ENCODE results near the gene SETD1A.

SETD1A gene

GRCh38 chr16:30982548-30983288 is 25.2 kb downstream of the SETD1A start:
- no peak for DNase-seq

GRCh38 chr16:30983289-30983889 is 25.8 kb downstream of the SETD1A start:
- DNase-seq = no peak

GRCh38 chr16:30983898-30984610 is 26.5 kb downstream of the SETD1A start:
- no peak for DNase-seq

- peak; percentile 64 for DNase-seq
These were observed 27.3 kb downstream of the SETD1A start, which contains the start of gene HSD3B7 for GRCh38 chr16:30984669-30985400. Gene HSD3B7, plus strand, starts transcription at chr16:30985207. Its CDS starts 452 bp downstream, at chr16:30985659.

- no peak for DNase-seq
These were observed 28.0 kb downstream of the SETD1A start for GRCh38 chr16:30985401-30986128.

GRCh38 chr16:30986129-30986991 is 28.8 kb downstream of the SETD1A start:
- DNase-seq = no peak

GRCh38 chr16:30987581-30988190 is 30.1 kb downstream of the SETD1A start:
- no peak for DNase-seq

GRCh38 chr16:30989469-30990047 is 32.0 kb downstream of the SETD1A start:
- no peak for DNase-seq

GRCh38 chr16:30990105-30990504 is 32.6 kb downstream of the SETD1A start:
- DNase-seq = no peak

GRCh38 chr16:30991052-30991451 is 33.5 kb downstream of the SETD1A start:
- DNase-seq = no peak

- DNase-seq = no peak
These were observed 34.8 kb downstream of the SETD1A start for GRCh38 chr16:30992276-30992780.

- no peak for DNase-seq
These were observed 35.6 kb downstream of the SETD1A start for GRCh38 chr16:30992931-30993816.

- no peak for DNase-seq
These were observed 38.4 kb downstream of the SETD1A start for GRCh38 chr16:30995927-30996323.

- DNase-seq = no peak
These were observed 38.9 kb downstream of the SETD1A start for GRCh38 chr16:30996324-30996984.

- peak; percentile 39 for DNase-seq
These were observed 39.6 kb downstream of the SETD1A start for GRCh38 chr16:30996985-30997724.

- no peak for DNase-seq
These were observed 40.5 kb downstream of the SETD1A start for GRCh38 chr16:30997725-30998711.
